ENCODE results near the gene CKB.

CKB gene

DNA sequence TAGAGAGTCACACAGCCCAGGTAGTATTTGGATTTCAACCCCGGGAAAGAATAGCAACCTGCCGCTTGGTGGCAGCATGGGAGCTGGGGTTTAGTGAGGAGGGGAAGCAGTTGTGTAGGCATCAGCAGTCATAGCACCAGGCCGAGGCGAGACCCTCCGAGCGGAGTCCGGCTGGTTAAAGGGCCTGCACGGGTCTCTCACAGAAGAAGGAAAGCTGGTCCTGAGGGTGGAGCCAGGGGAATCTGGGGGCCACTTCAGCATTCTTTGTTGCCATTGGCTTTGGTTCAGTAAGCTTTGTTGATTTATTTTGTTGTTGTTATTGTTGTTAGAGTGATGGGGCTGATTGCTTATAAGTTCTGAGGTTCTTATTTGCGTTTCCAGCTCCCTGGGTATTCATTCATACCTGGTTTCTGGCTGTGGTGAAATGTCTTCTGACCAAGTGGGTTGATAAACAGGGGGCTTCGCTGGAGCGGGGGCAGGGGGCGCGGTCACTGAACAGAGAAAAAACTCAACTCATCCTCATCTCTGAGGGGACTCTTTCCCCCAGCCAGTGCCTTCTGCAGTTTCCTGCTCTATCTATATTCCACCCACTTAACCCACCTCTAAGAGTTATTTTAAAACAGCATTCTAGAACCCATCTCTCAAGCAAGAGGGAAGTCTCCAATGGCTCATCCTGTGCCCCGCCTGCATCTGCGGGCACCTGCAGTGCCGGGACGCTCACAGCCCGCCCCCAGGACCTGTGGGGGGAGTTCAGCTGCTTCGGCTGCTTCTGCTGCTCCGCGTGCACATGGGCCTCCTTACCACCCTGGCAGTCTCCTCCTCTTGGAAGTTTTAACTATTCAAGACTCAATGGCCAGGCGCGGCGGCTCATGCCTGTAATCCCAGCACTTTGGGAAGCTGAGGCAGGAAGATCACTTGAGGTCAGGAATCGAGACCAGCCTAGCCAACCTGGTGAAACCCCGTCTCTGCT is 11.6 kb downstream of the CKB start:
- no peak for DNase-seq

DNA sequence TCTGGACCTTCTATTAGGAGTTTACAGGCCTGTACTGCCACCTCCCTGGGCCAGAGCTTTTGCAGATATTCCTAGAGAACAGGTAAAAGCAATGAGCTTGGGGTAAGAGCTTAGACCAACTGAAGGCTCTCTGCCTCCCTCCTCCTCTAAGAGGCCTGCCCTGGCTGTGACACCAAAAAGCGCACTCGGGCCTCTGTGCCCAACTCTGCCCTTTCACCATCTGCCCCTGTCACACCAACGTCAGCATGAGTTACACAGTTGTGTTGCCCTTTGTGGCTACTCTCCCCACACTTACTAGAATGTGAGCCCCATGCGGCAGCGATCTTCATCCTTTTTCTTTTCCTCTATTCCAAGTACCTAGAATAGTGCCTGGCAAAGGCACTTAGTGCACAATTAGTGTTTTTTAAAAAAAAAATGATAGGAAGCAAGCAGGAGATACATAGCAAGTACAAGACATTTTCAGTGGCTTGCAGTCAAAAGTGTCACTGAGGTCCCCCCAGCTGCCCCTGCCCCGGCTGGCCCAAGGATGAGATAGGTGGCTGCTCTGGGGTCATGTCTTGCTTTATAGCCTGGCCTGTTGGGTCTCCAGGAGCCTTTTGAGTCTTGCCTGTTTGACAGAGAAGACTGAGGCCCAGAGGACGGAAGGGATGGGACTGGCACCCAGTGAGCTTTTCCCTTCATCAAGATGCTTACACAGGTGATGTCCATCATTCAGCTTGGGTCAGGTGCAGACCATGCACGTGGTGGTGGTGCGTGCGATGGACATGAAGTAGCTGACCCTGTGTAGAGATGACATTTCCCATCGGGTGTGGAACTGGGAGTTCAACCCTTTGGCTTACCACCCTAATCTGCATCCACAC is 12.5 kb downstream of the CKB start:
- DNase-seq = no peak

DNA sequence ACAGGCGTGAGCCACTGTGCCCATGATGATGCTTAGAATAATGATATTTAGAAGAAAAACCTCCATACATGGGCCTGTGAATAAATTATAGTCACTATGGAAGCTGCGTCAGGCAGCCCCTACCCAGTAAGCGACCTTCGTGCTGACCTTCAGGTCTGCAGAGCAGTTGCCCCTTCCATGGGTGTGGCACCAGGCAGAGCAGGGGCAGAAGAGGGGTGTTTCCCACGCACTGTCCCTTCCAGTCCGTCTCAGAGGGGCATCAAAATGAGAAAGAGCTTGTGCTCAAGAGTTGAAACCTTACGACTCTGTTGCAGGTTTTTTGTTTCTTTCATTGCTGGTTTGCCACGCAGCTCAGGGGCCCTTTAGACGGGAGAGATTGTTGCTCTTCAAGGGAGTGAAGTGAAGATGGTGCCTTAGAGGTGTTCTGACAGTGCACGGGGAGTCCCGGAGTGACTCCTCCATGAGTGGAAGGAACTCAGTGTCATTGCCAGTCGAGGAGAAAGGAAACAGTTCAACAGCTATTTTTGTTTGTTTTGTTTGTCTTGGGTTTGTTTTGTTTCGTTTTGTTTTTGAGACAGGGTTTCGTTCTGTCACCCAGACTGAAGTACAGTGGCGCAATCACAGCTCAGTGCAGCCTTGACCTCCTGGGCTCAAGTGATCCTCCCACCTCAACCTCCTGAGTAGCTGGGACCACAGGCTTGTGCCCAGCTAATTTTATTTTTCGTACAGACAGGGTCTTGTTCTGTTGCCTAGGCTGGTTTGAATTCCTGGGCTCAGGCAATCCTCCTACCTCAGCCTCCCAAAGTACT is 13.9 kb downstream of the CKB start:
- DNase-seq = no peak

DNA sequence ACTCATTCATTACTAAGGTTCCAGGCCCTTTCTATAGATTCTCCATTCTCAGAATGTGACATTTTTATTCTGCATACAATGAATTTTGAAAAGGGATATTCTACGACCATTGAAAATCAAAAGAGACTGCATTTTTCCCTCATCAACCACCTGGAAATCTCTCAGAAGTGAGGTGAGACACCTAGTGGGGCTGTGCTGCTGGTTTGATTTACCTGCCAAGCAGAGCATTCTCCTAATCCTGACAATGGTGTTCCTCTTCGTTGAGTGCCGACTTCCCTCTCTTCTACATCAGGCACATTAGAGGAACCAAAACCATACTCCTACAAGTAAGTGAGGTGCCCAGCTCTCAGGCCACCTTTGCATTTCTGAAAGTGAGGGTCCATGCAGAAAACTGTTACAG is 14.9 kb downstream of the CKB start:
- DNase-seq = no peak

DNA sequence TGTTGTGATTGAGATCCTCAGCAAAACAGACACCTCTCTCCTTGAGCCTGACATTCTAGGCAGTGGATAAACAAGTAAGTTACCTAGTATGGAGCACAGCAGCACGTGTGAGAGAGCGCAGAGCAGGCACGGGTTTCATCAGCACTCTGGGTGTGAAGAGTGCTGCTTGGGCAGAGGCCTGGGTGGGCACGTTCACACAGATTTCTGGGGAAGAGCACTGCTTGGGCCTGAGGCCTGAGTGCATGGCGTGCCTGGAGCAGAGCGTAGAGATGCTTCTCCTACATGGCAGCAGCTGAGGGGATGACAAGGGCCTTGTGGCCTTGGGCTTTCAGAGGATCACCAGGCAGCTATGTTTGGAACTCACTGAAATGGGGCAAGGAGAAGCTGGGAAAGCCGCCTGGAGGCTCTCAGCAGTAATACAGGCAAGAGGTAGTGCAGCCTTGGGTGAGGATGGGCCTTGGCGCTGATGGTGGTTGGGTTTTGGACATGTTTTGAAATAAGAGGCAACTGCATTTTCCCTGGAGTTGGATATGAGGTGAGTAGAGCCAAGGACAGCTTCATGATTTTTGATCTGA is 17.6 kb downstream of the CKB start:
- DNase-seq = no peak

DNA sequence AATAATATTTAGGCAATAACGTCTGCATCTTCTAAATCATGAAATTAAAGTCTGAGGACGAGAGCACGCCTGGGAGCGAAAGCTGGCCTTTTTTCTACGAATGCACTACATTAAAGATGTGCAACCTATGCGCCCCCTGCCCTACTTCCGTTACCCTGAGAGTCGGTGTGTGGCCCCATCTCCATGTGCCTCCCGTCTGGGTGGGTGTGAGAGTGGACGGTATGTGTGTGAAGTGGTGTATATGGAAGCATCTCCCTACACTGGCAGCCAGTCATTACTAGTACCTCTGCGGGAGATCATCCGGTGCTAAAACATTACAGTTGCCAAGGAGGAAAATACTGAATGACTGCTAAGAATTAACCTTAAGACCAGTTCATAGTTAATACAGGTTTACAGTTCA is 19.3 kb downstream of the CKB start:
- no peak for DNase-seq

DNA sequence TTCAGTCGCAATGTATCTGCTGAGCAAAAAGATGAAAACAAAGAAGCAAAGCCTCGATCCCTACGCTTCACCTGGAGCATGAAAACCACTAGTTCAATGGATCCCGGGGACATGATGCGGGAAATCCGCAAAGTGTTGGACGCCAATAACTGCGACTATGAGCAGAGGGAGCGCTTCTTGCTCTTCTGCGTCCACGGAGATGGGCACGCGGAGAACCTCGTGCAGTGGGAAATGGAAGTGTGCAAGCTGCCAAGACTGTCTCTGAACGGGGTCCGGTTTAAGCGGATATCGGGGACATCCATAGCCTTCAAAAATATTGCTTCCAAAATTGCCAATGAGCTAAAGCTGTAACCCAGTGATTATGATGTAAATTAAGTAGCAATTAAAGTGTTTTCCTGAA is 19.8 kb downstream of the CKB start:
- no peak for DNase-seq

DNA sequence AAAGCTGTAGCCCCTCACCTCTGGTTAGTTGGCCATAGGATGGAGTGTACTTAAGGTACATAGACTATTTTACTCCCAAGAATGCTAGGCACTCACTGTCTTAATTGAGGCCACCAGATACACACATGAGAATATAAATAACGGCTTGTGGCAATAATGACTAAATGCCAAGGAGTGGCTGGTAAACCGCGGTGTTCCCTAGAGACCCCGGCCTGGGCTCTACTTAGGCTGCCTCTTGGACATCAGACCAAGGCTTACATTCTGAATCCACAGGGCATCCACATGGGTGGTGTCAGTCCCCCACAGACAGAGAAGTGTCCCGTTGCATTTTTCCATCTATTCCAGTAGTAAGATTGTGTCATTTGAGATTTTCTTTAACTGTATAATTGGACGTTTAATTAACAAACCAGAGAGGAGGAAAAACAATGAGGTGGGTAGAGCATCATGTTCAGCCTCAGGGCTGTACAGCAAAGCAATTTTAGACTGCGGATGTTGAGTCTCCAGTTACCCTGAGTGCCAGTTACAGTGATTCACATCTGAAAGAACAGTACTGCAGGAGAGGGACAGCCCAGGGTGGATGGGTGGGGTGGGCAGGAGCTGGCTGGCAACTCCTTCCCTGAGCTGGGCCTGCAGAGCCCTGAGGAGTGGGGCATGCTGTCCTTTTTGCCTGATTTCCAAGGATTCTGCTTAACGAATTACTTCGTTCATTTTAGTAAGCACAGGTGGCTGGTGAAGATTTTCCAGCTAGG is 20.5 kb downstream of the CKB start:
- DNase-seq = no peak

DNA sequence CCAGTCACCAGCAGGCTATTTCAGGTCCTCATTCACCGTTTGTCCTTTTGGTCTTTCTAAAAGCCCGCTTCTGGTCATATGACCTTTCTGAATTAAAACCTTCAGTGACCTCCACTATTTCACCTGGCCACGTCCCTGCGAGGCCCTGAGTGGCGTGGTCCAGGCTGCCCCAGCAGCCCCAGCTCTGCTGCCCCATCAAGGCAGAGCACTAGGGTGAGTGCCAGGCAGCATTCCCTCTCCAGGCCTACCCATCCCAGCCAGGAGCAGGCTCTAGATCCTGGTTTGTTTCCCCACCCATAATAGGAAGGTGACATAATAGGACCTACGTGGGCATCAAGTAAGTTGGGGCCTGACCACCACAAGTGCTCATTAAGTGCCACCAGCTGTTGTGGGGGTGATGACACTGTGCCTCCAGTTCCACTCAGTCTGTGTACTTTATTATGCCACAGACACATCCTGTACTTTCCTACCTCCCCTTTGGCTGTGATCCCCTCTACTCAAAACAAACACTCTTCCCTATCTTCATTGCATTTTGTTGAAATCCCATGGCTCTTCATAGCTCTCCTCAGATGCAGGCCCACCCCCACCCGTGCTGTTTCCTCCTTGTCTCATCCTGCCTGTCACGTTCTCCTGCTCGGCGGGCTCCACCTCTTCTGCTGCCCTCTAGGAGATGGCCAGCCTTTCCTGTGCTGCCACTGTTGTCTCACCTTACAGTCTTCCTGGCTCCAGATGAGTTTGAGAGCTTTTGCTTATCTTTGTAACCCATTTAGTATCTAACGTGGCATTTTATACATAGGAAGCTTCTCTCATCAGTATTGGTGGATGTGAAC is 21.4 kb downstream of the CKB start:
- DNase-seq = no peak

DNA sequence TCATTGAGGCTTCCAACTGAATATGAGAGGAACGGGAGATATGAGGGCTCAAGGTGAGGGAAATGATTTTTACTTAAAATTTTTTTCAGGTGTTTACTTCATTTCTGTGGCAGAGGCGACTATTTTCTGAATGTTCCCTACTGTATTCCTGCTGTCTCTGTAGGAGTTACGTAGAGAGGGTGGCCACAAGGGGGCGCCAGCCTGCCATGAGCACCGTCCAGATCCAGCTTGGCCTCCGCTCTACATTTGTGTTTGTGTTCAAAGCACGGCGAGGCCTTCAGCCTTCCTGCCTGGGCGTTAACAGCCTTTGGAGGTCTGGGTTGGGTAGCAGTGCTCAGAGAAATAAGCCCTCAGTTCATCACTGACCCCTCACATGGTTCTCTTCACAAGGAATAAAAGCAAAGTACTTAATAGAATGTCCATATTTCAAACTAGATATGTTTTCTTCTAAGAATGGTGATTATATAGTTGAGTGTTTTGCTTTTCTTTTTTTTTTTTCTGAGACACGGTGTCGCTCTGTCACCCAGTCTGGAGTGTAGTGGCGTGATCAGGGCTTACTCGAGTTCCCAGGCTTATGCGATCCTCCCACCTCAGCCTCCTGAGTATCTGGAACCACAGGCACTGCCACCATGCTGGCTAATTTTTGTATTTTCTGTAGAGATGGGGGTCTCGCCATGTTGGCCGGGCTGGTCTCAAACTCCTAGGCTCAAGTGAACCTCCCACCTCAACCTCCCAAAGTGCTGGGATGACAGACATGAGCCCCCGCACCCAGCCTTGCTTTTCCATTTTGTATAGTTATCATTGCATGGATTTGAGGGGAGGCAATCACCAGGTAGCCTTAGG is 22.3 kb downstream of the CKB start:
- peak; percentile 89 for DNase-seq

DNA sequence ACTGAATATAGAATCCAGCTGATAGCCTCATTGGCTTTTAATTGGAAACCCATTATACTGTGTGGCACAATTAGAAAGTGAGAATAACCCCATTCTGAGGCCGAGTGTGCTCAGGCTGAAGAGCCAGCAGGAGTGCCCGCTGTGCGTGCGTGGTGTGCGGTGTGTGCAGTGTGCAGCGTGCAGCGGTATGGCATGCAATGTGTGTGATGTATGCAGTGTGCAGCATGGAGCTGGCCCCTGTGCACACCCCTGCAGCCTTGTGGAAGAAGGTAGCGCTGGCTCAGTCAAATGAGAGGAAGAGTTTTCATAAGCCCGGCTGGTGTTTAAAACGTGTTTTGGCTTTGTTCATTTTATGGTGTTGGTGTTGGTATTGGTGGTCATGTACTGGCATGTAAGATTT is 22.9 kb downstream of the CKB start:
- no peak for DNase-seq

DNA sequence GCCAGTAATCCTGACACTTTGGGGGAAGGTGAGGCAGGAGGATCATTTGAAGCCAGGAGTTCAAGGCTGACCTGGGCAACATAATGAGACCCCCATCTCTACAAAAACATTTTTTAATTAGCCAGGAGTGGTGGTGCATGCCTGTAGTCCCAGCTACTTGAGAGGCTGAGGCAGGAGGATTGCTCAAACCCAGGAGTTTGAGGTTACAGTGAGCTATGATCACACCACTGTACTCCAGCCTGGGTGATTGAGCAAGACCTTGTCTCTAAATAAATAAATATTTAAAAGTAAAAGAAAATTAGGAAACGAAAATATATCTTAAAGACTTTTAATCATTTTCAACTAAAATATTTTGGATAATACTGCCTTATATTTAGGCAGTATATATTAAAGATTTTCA is 25.9 kb downstream of the CKB start:
- DNase-seq = no peak

DNA sequence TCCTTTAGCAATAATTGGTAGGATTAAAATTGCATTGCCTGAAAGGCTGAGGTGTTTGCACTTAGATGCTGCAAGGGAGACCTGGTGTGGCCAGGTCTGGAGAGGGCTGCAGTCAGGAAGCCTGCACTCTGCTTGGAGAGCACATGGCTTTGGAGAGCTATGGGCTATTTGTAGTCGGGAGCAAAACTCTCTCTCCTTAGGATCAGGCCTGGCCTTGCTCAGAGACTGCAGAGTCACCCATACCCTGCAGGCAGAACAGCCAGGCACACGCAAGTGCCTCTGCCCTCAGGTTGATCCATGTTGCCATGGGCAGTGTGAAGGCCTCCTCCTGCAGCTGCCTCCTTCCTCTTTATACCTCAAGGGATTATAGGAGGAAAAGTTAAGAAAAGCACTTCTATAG is 26.8 kb downstream of the CKB start:
- no peak for DNase-seq

DNA sequence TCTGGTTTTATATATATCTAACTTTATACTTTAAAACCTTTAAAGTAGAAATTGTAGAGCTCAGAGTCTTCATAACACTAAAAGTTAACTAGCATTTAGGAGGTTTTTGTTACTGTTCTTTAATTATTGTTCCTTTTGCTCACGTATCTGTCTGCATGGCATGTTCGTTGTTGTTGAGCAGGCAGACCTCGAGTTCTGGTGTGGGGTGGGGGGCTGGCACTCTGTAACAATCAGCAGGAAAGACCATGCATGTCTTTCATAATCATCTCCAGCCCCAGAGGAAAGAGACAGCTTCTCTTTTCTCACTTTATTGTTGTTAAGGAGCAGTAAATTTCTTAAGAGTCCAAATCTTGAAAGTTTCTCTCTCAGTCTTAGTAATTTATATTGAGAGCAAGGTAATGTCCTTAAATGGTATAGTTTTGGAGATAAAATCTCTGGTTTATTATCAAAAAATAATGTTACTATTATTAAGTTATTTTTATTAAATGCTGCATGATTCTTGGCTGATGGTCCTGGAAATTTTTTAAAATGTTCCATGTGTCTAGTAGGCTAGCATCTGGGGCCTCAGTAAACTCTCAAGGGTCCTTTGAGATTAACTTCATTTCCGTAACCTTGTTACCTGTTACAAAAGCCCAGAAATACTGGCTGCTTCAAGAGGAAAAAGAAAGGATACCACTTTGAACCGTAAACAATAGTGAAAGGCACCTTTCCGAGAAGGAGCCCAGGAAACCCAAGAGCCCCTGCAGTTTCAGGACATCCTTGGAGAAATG is 30.3 kb downstream of the CKB start:
- DNase-seq = no peak

DNA sequence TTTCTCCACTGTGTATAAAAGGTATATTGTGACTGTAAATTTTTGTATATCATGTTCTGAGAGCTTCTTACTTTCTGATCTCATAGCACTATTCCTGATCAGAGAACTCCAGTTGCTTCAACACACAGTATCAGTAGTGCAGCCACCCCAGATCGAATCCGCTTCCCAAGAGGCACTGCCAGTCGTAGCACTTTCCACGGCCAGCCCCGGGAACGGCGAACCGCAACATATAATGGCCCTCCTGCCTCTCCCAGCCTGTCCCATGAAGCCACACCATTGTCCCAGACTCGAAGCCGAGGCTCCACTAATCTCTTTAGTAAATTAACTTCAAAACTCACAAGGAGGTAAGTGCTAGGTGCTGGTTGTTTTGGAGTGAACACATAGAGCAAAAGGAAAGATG is 30.9 kb downstream of the CKB start:
- no peak for DNase-seq

DNA sequence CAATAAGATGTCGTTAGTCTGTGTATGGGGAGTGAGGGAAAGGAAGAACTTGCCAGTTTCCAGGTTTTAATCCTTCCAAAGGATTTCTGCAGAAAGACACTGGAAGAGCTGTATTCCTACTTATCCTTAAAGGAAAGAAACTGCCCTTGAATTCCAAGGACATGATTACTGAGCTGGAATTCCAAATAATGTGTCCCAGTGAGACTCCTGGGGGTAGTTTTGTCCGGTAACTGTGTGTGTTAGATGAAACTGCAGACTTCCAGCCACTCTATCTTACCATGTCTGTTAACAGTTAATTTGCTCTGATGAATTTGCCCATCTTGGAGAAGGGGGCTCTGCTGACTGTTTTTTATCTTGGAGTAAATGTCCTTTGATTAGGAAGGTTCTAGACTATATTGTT is 33.0 kb downstream of the CKB start:
- no peak for DNase-seq

DNA sequence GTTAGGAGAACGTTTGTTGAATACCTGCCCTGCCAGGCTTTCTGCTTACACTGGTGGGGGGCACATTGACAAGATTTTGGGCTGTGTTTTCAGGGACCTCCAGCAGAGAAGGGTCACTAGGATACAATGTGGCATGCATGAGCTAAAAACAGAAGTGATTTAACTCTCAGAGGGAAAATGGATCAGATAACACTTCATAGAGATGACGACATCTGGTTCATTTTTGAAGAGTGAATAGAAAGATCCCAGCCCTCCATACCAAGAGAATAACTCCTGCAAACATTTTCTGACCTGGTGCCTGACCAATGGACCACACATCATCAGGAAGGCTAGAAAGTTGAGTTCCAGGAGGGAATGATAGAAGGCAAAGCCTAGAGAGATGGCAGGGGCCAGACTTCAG is 33.7 kb downstream of the CKB start:
- no peak for DNase-seq

DNA sequence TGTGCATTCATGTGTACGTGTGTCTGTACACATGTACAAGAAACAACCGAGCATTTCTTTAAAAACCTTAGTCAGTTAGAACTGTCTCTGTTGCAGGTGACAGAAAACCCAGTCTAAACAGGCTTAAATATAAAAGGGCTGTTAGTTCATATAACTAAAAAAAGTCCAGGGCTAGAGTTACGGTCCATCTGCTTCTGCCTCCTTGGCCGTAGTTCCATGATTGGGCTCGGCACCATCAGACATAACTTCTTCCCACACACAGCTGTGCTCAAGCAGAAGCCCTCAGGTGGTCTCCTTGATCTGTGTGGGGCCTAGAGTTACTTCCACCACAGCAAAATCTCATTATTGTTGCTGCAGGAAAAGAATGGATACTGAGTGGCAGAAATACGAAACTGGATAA is 34.6 kb downstream of the CKB start:
- DNase-seq = no peak

DNA sequence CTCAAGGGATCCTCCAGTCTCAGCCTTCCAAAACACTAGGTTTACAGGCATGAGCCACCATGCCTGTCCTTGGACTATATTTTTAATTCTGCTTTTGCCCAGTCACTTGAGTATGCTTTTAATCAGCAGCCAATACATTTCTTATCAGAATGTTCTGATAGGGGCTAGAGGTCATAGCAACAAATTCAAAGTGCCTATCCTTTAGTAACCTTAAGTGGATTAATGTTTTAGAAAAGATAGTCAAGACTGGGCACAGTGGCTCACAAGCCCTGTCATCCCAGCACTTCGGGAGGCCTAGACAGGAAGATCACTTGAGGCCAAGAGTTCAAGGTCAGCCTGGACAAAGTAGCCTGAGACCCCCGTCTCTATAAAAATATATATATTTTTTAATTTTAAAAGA is 37.1 kb downstream of the CKB start:
- DNase-seq = no peak

Measured in suppressor macrophage treated with lipopolysaccharide for 4 hours (primary cell).